Ishikawa (cell line): Measurements from ENCODE around the gene LRRTM4.

Experiments used
- CREB1 ChIP-seq: IDR thresholded peaks from 2 replicates; pipeline ENCODE4 v1.6.1; 2012; ENCODE audit warnings: low read depth
- EGR1 ChIP-seq: IDR thresholded peaks from 2 replicates; pipeline ENCODE4 v1.6.1; 2012
- EP300 ChIP-seq: IDR thresholded peaks from 2 replicates; pipeline ENCODE4 v1.6.1; 2012; ENCODE audit warnings: borderline replicate concordance
- NFIC ChIP-seq: IDR thresholded peaks from 2 replicates; pipeline ENCODE4 v1.6.1; 2012
- RAD21 ChIP-seq: IDR thresholded peaks from 2 replicates; pipeline ENCODE4 v1.6.1; 2012; ENCODE audit warnings: low read depth
- TEAD4 ChIP-seq: IDR thresholded peaks from 2 replicates; pipeline ENCODE4 v1.6.1; 2012
- YY1 ChIP-seq: IDR thresholded peaks from 2 replicates; pipeline ENCODE4 v1.6.1; 2012; ENCODE audit warnings: low read depth
- ZBTB7A ChIP-seq: IDR thresholded peaks from 2 replicates; pipeline ENCODE4 v1.6.1; 2012; ENCODE audit warnings: low read depth

- TF ChIP-seq EGR1 (no peak), EP300 (no peak), CREB1 (no peak), YY1 (no peak), RAD21 (no peak), TEAD4 (no peak), ZBTB7A (no peak), NFIC (no peak)
These were observed 536.6 kb downstream of the LRRTM4 start for GRCh38 chr2:76985387-76986136.
